CD8-positive, alpha-beta memory T cell (primary cell): ENCODE data around the gene COX5A. TPM values are rescaled to one million over a fixed set of nuclear protein-coding genes. Genes with fewer than 3 reads are reported as not detected.
A peak's percentile ranks its signal among the peaks of the same experiment; 100 is the strongest.

ENCODE experiments used
- CTCF ChIA-PET: fragments of 350-600 bp; sonication (Branson Sonifier 250); formaldehyde crosslinking; loops from one replicate; lab custom pipeline; 2021; ENCODE audit warnings: antibody characterized with exemption; lab: Charles Lee
- POLR2A ChIA-PET: fragments of 350-600 bp; sonication (Branson Sonifier 250); formaldehyde crosslinking; loops from one replicate; lab custom pipeline; 2021; ENCODE audit warnings: antibody characterized with exemption; lab: Charles Lee
- DNase-seq, 5 donors: peaks; one replicate each; pipeline versions ENCODE4 v3.0.0 to v3.0.0-alpha.2; 2020 to 2022; ENCODE audit warnings: mixed read lengths in 1 of 5
- H3K27ac ChIP-seq: one replicate; pipeline ENCODE4 v1.7.0; 2013; ENCODE audit warnings: low read depth, mild to moderate bottlenecking, low read length, moderate library complexity
- H3K27me3 ChIP-seq: 2 replicates; pipeline ENCODE4 v1.7.0; 2013; ENCODE audit warnings: low read length, mild to moderate bottlenecking; ENCODE audit not compliant: insufficient read depth, poor library complexity, severe bottlenecking
- H3K36me3 ChIP-seq: 2 replicates; pipeline ENCODE4 v1.7.0; 2013; ENCODE audit warnings: mild to moderate bottlenecking, low read length, moderate library complexity; ENCODE audit not compliant: insufficient read depth
- H3K4me1 ChIP-seq: 2 replicates; pipeline ENCODE4 v1.7.0; 2013; ENCODE audit warnings: mild to moderate bottlenecking, low read length, moderate library complexity; ENCODE audit not compliant: insufficient read depth
- H3K4me3 ChIP-seq: 2 replicates; pipeline ENCODE4 v1.7.0; 2013; ENCODE audit warnings: mild to moderate bottlenecking, low read length
- H3K9me3 ChIP-seq: 2 replicates; pipeline ENCODE4 v1.7.0; 2013; ENCODE audit warnings: mild to moderate bottlenecking, low read length
- H3K27ac Mint-ChIP-seq, 8 donors: one replicate each; pipeline ENCODE4 v1.8.0; 2020 to 2021; ENCODE audit warnings: mixed read lengths in 8 of 8, mild to moderate bottlenecking in 6 of 8, inconsistent platforms in 3 of 8, moderate library complexity in 3 of 8
- H3K27me3 Mint-ChIP-seq, 2 donors: one replicate each; pipeline ENCODE4 v1.8.0; 2020 to 2021; ENCODE audit warnings: mixed read lengths in 2 of 2, mild to moderate bottlenecking in 1 of 2, moderate library complexity in 1 of 2
- H3K36me3 Mint-ChIP-seq, 3 donors: one replicate each; pipeline ENCODE4 v1.8.0; 2020 to 2021; ENCODE audit warnings: mixed read lengths in 3 of 3, inconsistent platforms in 1 of 3, mild to moderate bottlenecking in 1 of 3
- H3K4me1 Mint-ChIP-seq, 3 donors: one replicate each; pipeline ENCODE4 v1.8.0; 2020 to 2021; ENCODE audit warnings: mixed read lengths in 3 of 3, inconsistent platforms in 1 of 3, mild to moderate bottlenecking in 1 of 3
- H3K4me3 Mint-ChIP-seq, 7 donors: one replicate each; pipeline ENCODE4 v1.8.0; 2020 to 2021; ENCODE audit warnings: mixed read lengths in 7 of 7, mild to moderate bottlenecking in 6 of 7, moderate library complexity in 4 of 7, inconsistent platforms in 2 of 7
- H3K9me3 Mint-ChIP-seq, 5 donors: one replicate each; pipeline ENCODE4 v1.8.0; 2020 to 2022; ENCODE audit warnings: mixed read lengths in 5 of 5, mild to moderate bottlenecking in 3 of 5, moderate library complexity in 2 of 5, inconsistent platforms in 1 of 5
- polyA plus RNA-seq: library from polyadenylated mRNA; unstranded; fragments of 300-500 nt; fragmentation: Illumina TruSeq; gene quantifications from one replicate; pipeline ENCODE4 v1.2.3, GENCODE V29; 2021
- total RNA-seq, 2 experiments: library from RNA; stranded (reverse); gene quantifications; one replicate each; pipeline ENCODE4 v1.2.3, GENCODE V29; 2021

Gene COX5A
- total and polyA plus RNA-seq, 3 experiments from 2014 or later: 326 to 362 (median 351) TPM

DNA sequence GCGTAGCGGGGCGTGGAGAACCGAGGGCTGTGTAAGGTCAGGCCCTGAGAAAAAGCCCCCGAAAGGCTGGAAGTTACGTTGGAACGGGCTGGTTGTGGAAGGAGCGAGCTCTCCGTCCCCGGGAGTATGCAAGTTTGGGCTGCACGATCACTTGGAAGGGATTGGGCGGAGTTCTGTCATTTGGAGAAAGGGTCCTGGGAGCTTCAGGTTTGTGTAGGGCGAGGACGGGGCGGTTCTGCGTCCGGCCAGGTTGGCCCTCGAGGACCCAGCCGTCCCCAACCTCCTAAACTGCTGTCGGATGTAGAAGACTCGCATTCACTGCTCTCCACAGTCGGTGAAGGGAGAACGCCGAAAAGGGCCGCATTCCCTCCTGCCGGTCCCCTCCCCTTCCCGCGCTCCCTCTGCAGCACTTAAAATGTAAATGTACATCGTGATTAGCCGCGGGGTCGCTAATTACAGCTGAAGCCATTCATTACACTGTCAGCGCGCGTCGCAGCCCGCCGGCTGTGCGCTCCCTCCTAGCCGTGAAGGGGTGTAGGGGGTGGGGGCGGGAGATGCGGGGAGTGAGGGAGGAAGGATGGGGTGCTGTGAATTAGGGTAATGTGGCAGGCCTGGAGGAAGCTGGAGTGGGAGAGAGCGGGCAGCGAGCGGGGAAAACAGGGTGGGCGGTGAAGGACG lies 21.2 kb upstream of the COX5A start:
- Mint-ChIP-seq H3K9me3 (no peaks in the 10 kb centered on the region), H3K4me3 (peak overlapping the region in 6 of 7 donors; percentile 44 to 84 (median 56)), H3K27me3 (peaks cover 24 to 36% of the 10 kb centered on the region in 2 donors), H3K4me1 (peaks cover 16 to 32% (median 20%) of the 10 kb centered on the region in 3 donors), H3K36me3 (no peaks in the 10 kb centered on the region), H3K27ac (peak overlapping the region in 1 of 8 donors; percentile 65)
- H3K4me3 ChIP-seq: no peak overlapping the region
- peaks cover 33% of the 10 kb centered on the region for H3K27me3 ChIP-seq
- ChIA-PET CTCF (interaction anchor here (2.9 kb wide), 1 partner anchor 9 kb away, joined by 17 read pairs; no protein-coding TSS in a partner anchor), POLR2A (interaction anchor here (0.6 kb wide), 1 partner anchor 395 kb away, joined by 4 read pairs; no protein-coding TSS in a partner anchor)
- no peak for DNase-seq
- H3K4me1 ChIP-seq: peaks cover 30% of the 10 kb centered on the region
- H3K36me3 ChIP-seq: no peaks in the 10 kb centered on the region
- no peak overlapping the region for H3K27ac ChIP-seq
- no peaks in the 10 kb centered on the region for H3K9me3 ChIP-seq

DNA sequence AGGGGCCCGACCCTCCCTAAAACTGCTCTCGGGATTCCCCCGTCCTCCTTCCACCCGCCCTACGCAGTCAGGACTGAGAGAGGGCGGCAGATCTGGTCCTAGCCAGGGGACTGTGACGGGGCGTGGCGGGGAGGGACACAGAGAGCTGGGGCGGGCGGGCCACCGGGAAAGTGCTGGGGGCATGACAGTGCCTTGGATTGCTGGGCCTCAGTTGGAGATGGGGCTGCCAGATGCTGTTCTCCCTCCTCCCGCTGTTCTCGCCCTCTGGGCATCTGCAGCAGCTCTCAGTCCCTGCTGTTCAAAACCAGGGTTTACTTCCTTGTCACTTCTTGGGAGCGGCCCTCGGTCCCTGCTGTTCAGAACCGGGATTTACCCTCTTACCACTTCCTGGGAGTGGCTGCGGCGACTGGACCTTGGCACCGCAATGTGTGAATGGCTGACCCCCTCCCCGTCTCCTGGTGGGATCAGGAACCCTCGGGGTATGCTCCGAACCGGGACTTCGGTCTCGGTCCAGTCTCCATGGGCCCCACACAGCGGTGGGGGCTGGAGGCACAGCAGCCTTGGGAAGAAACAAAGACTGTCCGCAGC lies 20.5 kb upstream of the COX5A start:
- peak overlapping the region in 1 of 8 donors; percentile 18 for H3K27ac Mint-ChIP-seq
- H3K27me3 Mint-ChIP-seq: peaks cover 24 to 36% of the 10 kb centered on the region in 2 donors
- H3K4me1 Mint-ChIP-seq: peaks cover 16 to 32% (median 20%) of the 10 kb centered on the region in 3 donors
- H3K36me3 Mint-ChIP-seq: no peaks in the 10 kb centered on the region
- peak overlapping the region; percentile 40 to 89 (median 61) for H3K4me3 Mint-ChIP-seq
- no peak overlapping the region for H3K4me3 ChIP-seq
- ChIA-PET POLR2A (interaction anchor here (0.6 kb wide), 1 partner anchor 396 kb away, joined by 4 read pairs; no protein-coding TSS in a partner anchor), CTCF (interaction anchor here (1.5 to 2.9 kb wide), 3 partner anchors 8 to 586 kb away, joined by 4 to 17 read pairs (median 5); no protein-coding TSS in a partner anchor)
- no peak for DNase-seq
- no peaks in the 10 kb centered on the region for H3K36me3 ChIP-seq
- H3K9me3 ChIP-seq: no peaks in the 10 kb centered on the region
- H3K27ac ChIP-seq: no peak overlapping the region
- peaks cover 30% of the 10 kb centered on the region for H3K4me1 ChIP-seq
- H3K27me3 ChIP-seq: peaks cover 33% of the 10 kb centered on the region
- H3K9me3 Mint-ChIP-seq: no peaks in the 10 kb centered on the region

DNA sequence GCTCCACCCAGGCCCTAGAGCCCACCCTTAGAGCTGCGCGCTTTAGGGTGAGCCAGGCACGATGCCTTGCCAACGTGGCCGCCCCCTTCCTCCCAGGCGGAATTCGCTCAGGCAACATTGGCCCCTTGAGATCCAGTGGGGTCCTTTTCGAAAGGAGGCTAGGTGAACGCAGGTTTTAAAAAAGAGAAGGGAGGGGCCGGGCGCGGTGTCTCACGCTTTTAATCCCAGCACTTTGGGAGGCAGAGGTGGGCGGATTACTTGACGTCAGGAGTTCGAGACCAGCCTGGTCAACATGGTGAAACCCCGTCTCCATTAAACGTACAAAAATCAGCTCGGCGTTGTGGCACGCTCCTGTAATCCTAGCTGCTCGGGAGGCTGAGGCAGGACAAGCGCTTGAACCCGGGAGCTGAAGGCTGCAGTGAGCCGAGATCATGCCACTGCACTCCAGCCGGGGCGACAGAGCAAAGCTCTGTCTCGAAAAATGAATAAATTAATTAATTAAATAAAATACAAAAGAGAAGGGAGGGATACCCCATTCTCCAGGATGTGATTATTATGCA lies 19.7 kb upstream of the COX5A start:
- Histone ChIP-seq H3K4me1 (peaks cover 30% of the 10 kb centered on the region), H3K36me3 (no peaks in the 10 kb centered on the region), H3K9me3 (no peaks in the 10 kb centered on the region), H3K27ac (no peak overlapping the region), H3K27me3 (peaks cover 33% of the 10 kb centered on the region), H3K4me3 (peak overlapping the region; percentile 63)
- Mint-ChIP-seq H3K27me3 (peaks cover 24 to 36% of the 10 kb centered on the region in 2 donors), H3K4me3 (peak overlapping the region; percentile 70 to 89 (median 81)), H3K36me3 (no peaks in the 10 kb centered on the region), H3K9me3 (no peaks in the 10 kb centered on the region), H3K4me1 (peaks cover 16 to 32% (median 20%) of the 10 kb centered on the region in 3 donors), H3K27ac (no peak overlapping the region)
- DNase-seq: no peak
- ChIA-PET POLR2A (interaction anchor here (0.6 to 1.1 kb wide), 3 partner anchors 11 to 113 kb away, joined by 3 to 6 read pairs (median 6); no protein-coding TSS in a partner anchor), CTCF (interaction anchor here (0.8 to 1.9 kb wide), 5 partner anchors 10 to 585 kb away, joined by 3 to 5 read pairs (median 3); no protein-coding TSS in a partner anchor)

DNA sequence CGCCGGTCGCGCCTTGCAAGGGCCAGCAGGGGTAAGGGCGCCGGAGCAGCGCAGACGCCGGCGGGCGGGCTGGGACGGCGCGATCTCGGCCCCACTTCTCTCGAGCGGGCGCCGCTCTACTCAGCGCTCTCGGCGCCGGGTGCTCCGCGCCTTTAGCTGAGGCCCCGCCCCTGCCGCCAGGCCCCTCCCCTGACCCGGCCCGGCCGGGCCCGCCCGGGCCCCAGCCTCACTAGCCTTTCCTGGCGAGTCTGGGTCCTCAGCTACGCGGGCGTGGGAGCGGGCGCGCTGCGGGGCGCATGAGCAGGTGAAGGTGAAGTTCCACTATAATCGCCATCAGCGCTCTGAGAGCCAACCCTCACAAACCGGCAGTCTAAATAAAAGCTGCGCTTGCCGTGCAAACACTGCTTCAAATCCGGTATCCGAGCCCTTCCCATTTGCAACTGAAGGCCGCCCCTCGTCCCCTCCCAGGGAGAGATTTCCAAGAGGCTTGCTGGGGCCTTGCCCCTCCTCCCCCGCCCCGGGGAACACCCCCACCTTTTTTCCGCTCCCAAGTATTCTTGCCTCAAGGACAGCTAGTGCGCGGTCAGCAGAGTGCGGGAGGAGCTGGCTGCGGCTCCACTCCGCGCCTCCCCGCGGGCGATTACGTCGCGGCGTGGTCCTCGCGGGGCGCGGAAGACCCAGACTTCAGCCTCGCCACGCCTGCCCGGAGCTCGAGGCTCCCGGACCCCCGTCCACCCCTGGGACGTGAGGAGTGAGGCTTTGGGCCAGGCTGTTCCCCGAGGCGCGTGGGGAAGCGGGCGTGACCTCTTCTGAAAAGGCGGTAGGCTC lies 19.0 kb upstream of the COX5A start, which contains the start of gene RPP25:
Gene RPP25 (minus strand): TSS at position 125 of the 828 bp plus-strand sequence. CDS start 189 bp downstream, outside the sequence.
- peaks cover 22 to 36% of the 10 kb centered on the region in 2 donors for H3K27me3 Mint-ChIP-seq
- H3K27ac ChIP-seq: no peak within 1 kb of the TSS
- peak within 1 kb of the TSS; percentile 79 to 89 (median 81) for H3K4me3 Mint-ChIP-seq
- H3K4me1 Mint-ChIP-seq: peaks cover 16 to 32% (median 20%) of the 10 kb centered on the region in 3 donors
- H3K9me3 Mint-ChIP-seq: no peaks in the 10 kb centered on the region
- POLR2A ChIA-PET: interaction anchor here (0.6 to 1.1 kb wide), 3 partner anchors 11 to 112 kb away, joined by 3 to 6 read pairs (median 5); partner anchors contain the start of gene COX5A
- no peak within 1 kb of the TSS for H3K27ac Mint-ChIP-seq
- CTCF ChIA-PET: interaction anchor here (0.8 to 2.2 kb wide), 7 partner anchors 11 to 584 kb away, joined by 3 to 6 read pairs (median 4); partner anchors contain the start of gene C15orf39
- H3K36me3 Mint-ChIP-seq: no peaks in the 10 kb centered on the region
- peak within 1 kb of the TSS; percentile 63 for H3K4me3 ChIP-seq
- no peaks in the 10 kb centered on the region for H3K36me3 ChIP-seq
- peak; percentile 42 to 71 (median 45) for DNase-seq
- peaks cover 33% of the 10 kb centered on the region for H3K27me3 ChIP-seq
- no peaks in the 10 kb centered on the region for H3K9me3 ChIP-seq
- H3K4me1 ChIP-seq: peaks cover 30% of the 10 kb centered on the region

DNA sequence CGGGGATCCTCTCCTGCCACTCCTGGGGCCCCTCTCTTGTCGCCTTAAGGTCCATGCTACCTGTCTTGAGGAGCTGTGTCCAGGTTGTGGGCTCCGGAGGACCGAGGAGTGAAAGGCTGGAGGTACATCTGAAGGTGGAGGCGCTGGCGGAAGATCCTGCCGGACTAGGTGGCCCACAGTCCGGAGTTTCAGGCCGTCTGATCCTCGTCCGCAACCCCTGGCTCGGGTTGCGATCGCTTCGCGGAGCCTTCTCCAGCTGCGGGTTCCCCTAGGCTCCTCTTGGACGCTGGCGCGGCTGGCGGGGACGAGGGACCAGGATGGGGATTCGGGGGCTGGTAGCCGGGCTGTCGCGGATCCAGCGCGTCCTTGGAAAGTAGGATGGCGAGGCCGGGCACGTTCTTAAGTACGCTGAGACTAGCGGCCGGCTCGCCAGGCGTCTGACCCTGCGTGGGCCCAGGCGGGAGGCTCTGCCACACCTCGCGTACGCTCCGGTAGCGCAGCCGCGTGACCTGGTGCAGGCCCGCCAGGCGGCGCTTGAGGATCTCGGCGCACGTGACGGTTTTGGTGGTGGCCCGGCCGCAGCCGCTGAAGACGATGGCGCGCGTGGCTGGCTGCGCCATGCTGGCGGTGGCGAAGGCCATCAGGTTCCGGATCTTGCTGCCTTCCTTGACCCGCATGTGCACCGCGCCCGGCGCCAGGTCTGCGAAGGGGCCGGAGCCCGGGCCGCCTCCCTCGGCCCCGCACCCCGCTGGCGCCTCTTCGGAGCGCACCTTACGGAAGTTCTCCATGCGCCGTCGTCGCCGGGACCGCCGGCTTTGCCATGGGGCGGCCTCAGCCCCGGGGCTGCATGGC lies 18.1 kb upstream of the COX5A start:
- Histone ChIP-seq H3K4me1 (peaks cover 30% of the 10 kb centered on the region), H3K9me3 (no peaks in the 10 kb centered on the region), H3K36me3 (no peaks in the 10 kb centered on the region), H3K27me3 (peaks cover 33% of the 10 kb centered on the region), H3K4me3 (peak overlapping the region; percentile 63), H3K27ac (no peak overlapping the region)
- Mint-ChIP-seq H3K4me1 (peaks cover 16 to 32% (median 20%) of the 10 kb centered on the region in 3 donors), H3K27ac (no peak overlapping the region), H3K36me3 (no peaks in the 10 kb centered on the region), H3K4me3 (peak overlapping the region; percentile 19 to 84 (median 67)), H3K27me3 (peaks cover 22 to 30% of the 10 kb centered on the region in 2 donors), H3K9me3 (no peaks in the 10 kb centered on the region)
- POLR2A ChIA-PET: interaction anchor here (0.8 to 1.1 kb wide), 2 partner anchors 14 to 111 kb away, joined by 3 read pairs; no protein-coding TSS in a partner anchor
- CTCF ChIA-PET: interaction anchor here (1.0 to 2.2 kb wide), 4 partner anchors 162 to 583 kb away, joined by 3 to 6 read pairs (median 4); partner anchors contain the start of gene C15orf39
- peak; percentile 20 to 59 (median 37) for DNase-seq

DNA sequence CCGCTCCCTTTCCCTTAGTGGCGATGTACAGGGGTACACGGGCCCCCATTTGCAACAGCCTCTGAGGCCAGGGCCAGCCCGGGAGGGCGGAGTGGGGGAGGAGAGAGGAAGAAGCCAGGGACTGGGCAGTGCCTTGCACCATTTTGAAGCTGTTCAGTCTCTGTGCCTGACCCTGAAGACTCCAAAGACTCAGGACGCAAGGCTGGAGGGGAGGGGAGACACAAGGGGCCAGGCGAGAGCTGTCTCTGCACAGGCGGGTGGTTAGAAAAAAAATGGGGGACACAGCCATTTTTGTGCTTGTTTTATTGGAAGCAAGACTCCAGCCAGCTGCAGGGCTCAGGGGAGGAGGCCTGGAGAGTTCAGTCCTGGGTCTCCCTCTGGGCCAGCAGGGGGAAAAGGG lies 17.1 kb upstream of the COX5A start:
- Mint-ChIP-seq H3K27me3 (peaks cover 20 to 28% of the 10 kb centered on the region in 2 donors), H3K4me1 (peaks cover 16 to 32% (median 20%) of the 10 kb centered on the region in 3 donors), H3K36me3 (no peaks in the 10 kb centered on the region), H3K27ac (no peak overlapping the region), H3K9me3 (no peaks in the 10 kb centered on the region), H3K4me3 (peak overlapping the region in 6 of 7 donors; percentile 19 to 66 (median 35))
- DNase-seq: no peak
- H3K27me3 ChIP-seq: peaks cover 31% of the 10 kb centered on the region
- peaks cover 30% of the 10 kb centered on the region for H3K4me1 ChIP-seq
- no peak overlapping the region for H3K4me3 ChIP-seq
- no peaks in the 10 kb centered on the region for H3K9me3 ChIP-seq
- ChIA-PET CTCF (interaction anchor here (1.4 to 2.2 kb wide), 4 partner anchors 16 to 186 kb away, joined by 3 to 7 read pairs (median 5); no protein-coding TSS in a partner anchor), POLR2A (interaction anchor here (0.8 kb wide), 1 partner anchor 13 kb away, joined by 3 read pairs; no protein-coding TSS in a partner anchor)
- H3K36me3 ChIP-seq: no peaks in the 10 kb centered on the region
- no peak overlapping the region for H3K27ac ChIP-seq
